NCI-H2171 (cell line): ENCODE data around the gene AQP1.

Experiments used
- DNase-seq: peaks from one replicate; lab custom pipeline; 2025; lab: John Stamatoyannopoulos, UW

The AQP1 gene

GRCh38 chr7:30911561-30911969, at the start of gene AQP1:
AQP1 (plus strand) TSS chr7:30911853; CDS start chr7:30911910, 57 bp downstream.
- DNase-seq, result no peak

GRCh38 chr7:30862995-30863705, 48.5 kb upstream of the AQP1 start:
- no peak for DNase-seq

GRCh38 chr7:30863706-30864035, 48.0 kb upstream of the AQP1 start:
- no peak for DNase-seq

GRCh38 chr7:30864101-30864500, 47.6 kb upstream of the AQP1 start:
- DNase-seq, result no peak

- DNase-seq, result no peak
Observed at GRCh38 chr7:30865076-30865475, 46.6 kb upstream of the AQP1 start.

GRCh38 chr7:30865821-30866220, 45.8 kb upstream of the AQP1 start:
- no peak for DNase-seq

GRCh38 chr7:30866939-30867338, 44.7 kb upstream of the AQP1 start:
- no peak for DNase-seq

- DNase-seq, result no peak
Observed at GRCh38 chr7:30867483-30867882, 44.2 kb upstream of the AQP1 start.

- peak; percentile 66 for DNase-seq
Observed at GRCh38 chr7:30869794-30870611, 41.6 kb upstream of the AQP1 start.

GRCh38 chr7:30870821-30871518, 40.7 kb upstream of the AQP1 start:
- DNase-seq, result no peak

- DNase-seq, result no peak
Observed at GRCh38 chr7:30871655-30872054, 40.0 kb upstream of the AQP1 start.

GRCh38 chr7:30873207-30873606, 38.4 kb upstream of the AQP1 start:
- no peak for DNase-seq

GRCh38 chr7:30873656-30874055, 38.0 kb upstream of the AQP1 start:
- DNase-seq, result no peak

- no peak for DNase-seq
Observed at GRCh38 chr7:30874656-30875302, 36.9 kb upstream of the AQP1 start.

GRCh38 chr7:30877015-30877769, 34.5 kb upstream of the AQP1 start:
- no peak for DNase-seq

- DNase-seq, result no peak
Observed at GRCh38 chr7:30877993-30878392, 33.7 kb upstream of the AQP1 start.

- no peak for DNase-seq
Observed at GRCh38 chr7:30879139-30880124, 32.2 kb upstream of the AQP1 start.

GRCh38 chr7:30880125-30880720, 31.4 kb upstream of the AQP1 start:
- DNase-seq, result no peak

- no peak for DNase-seq
Observed at GRCh38 chr7:30880941-30881340, 30.7 kb upstream of the AQP1 start.

- DNase-seq, result no peak
Observed at GRCh38 chr7:30881448-30881847, 30.2 kb upstream of the AQP1 start.
